B cell (primary cell): ENCODE measurements around the gene CCNYL1. TPM values are rescaled to one million over a fixed set of nuclear protein-coding genes. Genes with fewer than 3 reads are reported as not detected.

Source experiments
- ATAC-seq: fragments of 200-7000 bp; cut with Tn5 transposase; one replicate; pipeline ENCODE4 v1.10.0; 2021; ENCODE audit warnings: low read depth, mild to moderate bottlenecking, moderate number of reproducible peaks, moderate library complexity
- CTCF ChIA-PET: fragments of 350-600 bp; sonication (Branson Sonifier 250); formaldehyde crosslinking; loops from one replicate; lab custom pipeline; 2021; ENCODE audit warnings: antibody characterized with exemption, inconsistent platforms; lab: Charles Lee
- POLR2A ChIA-PET: fragments of 350-600 bp; sonication (Branson Sonifier 250); formaldehyde crosslinking; loops from one replicate; lab custom pipeline; 2021; ENCODE audit warnings: antibody characterized with exemption; lab: Charles Lee
- DNase-seq: peaks from one replicate; pipeline ENCODE4 v3.0.0; 2013
- H2AFZ ChIP-seq: 2 replicates; pipeline ENCODE4 v1.6.1; 2012; ENCODE audit warnings: mild to moderate bottlenecking, low read depth, low read length; ENCODE audit not compliant: insufficient read depth, poor library complexity, severe bottlenecking
- H3K27ac ChIP-seq, 2 donors: 1 replicate in 1 of 2; 2 replicates in 1 of 2; pipeline ENCODE4 v1.5.1; 2012 to 2013; ENCODE audit warnings: low read length in 2 of 2, mild to moderate bottlenecking in 2 of 2, moderate library complexity in 1 of 2
- H3K27me3 ChIP-seq, 4 experiments: fragments of 200-600 bp in 1 of 4; sonication (generic) in 1 of 4; replicated peaks in 1 of 4; 1 replicate in 2 of 4; 2 replicates in 2 of 4; pipeline versions ENCODE4 v1.6.1 to v1.7.0; 2013 to 2016; ENCODE audit warnings: low read length in 3 of 4, mild to moderate bottlenecking in 2 of 4, mixed read lengths in 1 of 4, moderate library complexity in 1 of 4; ENCODE audit not compliant: insufficient read depth in 4 of 4, control insufficient read depth in 3 of 4; ENCODE audit errors: control extremely low read depth in 1 of 4
- H3K36me3 ChIP-seq, 2 experiments: replicated peaks in 1 of 2; 1 replicate in 1 of 2; 2 replicates in 1 of 2; pipeline versions ENCODE4 v1.6.1 to v1.7.1; 2013; ENCODE audit warnings: low read length in 1 of 2; ENCODE audit not compliant: insufficient read depth in 2 of 2, control insufficient read depth in 1 of 2; ENCODE audit errors: control extremely low read depth in 1 of 2, extremely low read depth in 1 of 2
- H3K4me1 ChIP-seq, 2 donors: fragments of 200-600 bp in 1 of 2; sonication (generic) in 1 of 2; 1 replicate in 1 of 2; 2 replicates in 1 of 2; pipeline versions ENCODE4 v1.5.1 to v1.6.1; 2013 to 2017; ENCODE audit warnings: low read length in 2 of 2; ENCODE audit not compliant: control insufficient read depth in 2 of 2, insufficient read depth in 2 of 2
- H3K4me2 ChIP-seq: replicated peaks from 2 replicates; pipeline ENCODE3; 2012; ENCODE audit warnings: mild to moderate bottlenecking, low read depth, low read length; ENCODE audit not compliant: poor library complexity, severe bottlenecking
- H3K4me3 ChIP-seq, 5 experiments: fragments of 200-600 bp in 1 of 5; sonication (generic) in 1 of 5; 1 replicate in 3 of 5; 2 replicates in 2 of 5; pipeline versions ENCODE4 v1.5.1 to v1.7.0; 2011 to 2016; ENCODE audit warnings: low read length in 4 of 5, mild to moderate bottlenecking in 4 of 5, low read depth in 2 of 5, control low read depth in 1 of 5, moderate library complexity in 1 of 5; ENCODE audit not compliant: insufficient read depth in 1 of 5; ENCODE audit errors: control extremely low read depth in 1 of 5, extremely low read depth in 1 of 5
- H3K79me2 ChIP-seq: fragments of 200-600 bp; sonication (generic); one replicate; pipeline ENCODE4 v1.6.0; 2016; ENCODE audit warnings: low read length; ENCODE audit not compliant: control insufficient read depth, insufficient read depth
- H3K9ac ChIP-seq: fragments of 200-600 bp; sonication (generic); 2 replicates; pipeline ENCODE4 v1.6.1; 2017; ENCODE audit warnings: mild to moderate bottlenecking, low read length, moderate library complexity
- H3K9me3 ChIP-seq, 3 donors: one replicate each; pipeline versions ENCODE4 v1.6.1 to v1.7.1; 2013; ENCODE audit warnings: low read length in 2 of 3; ENCODE audit not compliant: control insufficient read depth in 2 of 3, insufficient read depth in 1 of 3; ENCODE audit errors: control extremely low read depth in 1 of 3
- H4K20me1 ChIP-seq: 2 replicates; pipeline ENCODE4 v1.6.0; 2012; ENCODE audit warnings: mild to moderate bottlenecking, low read length; ENCODE audit not compliant: insufficient read depth, control insufficient read depth, poor library complexity, severe bottlenecking
- H3K27ac Mint-ChIP-seq: one replicate; pipeline ENCODE4 v1.8.0; 2021; ENCODE audit warnings: mixed read lengths
- H3K27me3 Mint-ChIP-seq: one replicate; pipeline ENCODE4 v1.8.0; 2021; ENCODE audit warnings: mixed read lengths
- H3K4me1 Mint-ChIP-seq: one replicate; pipeline ENCODE4 v1.8.0; 2021; ENCODE audit warnings: mixed read lengths
- H3K4me3 Mint-ChIP-seq: one replicate; pipeline ENCODE4 v1.8.0; 2021; ENCODE audit warnings: mixed read lengths
- H3K9me3 Mint-ChIP-seq: one replicate; pipeline ENCODE4 v1.8.0; 2022; ENCODE audit warnings: mixed read lengths; ENCODE audit not compliant: insufficient read depth
- CTCF ChIP-seq: fragments of 200-600 bp; IDR thresholded peaks from one replicate; pipeline ENCODE4 v1.8.0; 2022; ENCODE audit warnings: antibody characterized with exemption, mild to moderate bottlenecking
- EZH2 ChIP-seq: IDR thresholded peaks from 2 replicates; pipeline ENCODE4 v1.6.1; 2012; ENCODE audit warnings: borderline replicate concordance, low read depth, mild to moderate bottlenecking, moderate library complexity, low read length; ENCODE audit not compliant: insufficient read depth, poor library complexity, severe bottlenecking
- WGBS: methylation state at CpG from one replicate; pipeline ENCODE4 v1.1.5; 2013; ENCODE audit warnings: missing lambda C conversion rate; ENCODE audit not compliant: insufficient coverage; 5-methylcytosine and 5-hydroxymethylcytosine counted together
- intact Hi-C: fragments of 100-400 bp; cut with micrococcal nuclease; formaldehyde crosslinking; loops from one replicate; pipeline ENCODE4 v1.10.0; 2022
- polyA plus RNA-seq: library from polyadenylated mRNA; depleted of rRNA; stranded (reverse); fragments of >200 nt; gene quantifications from 2 replicates; pipeline ENCODE4 v1.2.3, GENCODE V29; 2012
- total RNA-seq, 2 donors: library from RNA; stranded (reverse); fragments of 120-200 nt in 1 of 2; gene quantifications; 1 replicate in 1 of 2; 2 replicates in 1 of 2; pipeline versions ENCODE4 v1.2.3 to v1.2.4, GENCODE V29; 2013 to 2022

The CCNYL1 gene
- total and polyA plus RNA-seq, 2 donors (not counting 1 experiment from before 2014, with no cell fraction given): 8.6 to 14.2 TPM

DNA sequence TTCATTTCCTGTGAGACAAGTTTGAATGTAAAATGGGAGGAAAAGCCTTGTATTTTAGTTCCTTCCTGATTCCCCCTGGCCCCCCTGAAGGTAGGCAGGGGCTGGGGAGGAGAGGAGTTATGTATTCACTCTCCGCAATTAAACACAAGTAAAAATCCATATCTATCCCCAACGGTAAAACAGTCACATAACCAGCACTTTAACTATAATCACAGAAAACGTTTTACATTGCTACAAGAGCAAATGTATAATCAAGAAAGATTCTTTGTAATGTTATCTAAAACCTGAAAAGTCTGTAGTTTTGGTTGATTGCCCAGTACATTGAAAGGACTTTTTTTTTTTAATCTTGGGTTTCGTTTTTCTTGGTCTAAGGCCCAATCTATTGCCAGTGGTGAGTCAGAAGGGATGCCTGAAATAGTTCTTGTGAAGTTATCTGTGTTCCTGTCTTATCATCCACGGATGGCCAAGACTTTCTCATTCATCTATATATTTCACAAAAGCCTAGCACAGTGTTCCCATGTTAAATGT lies 34.5 kb upstream of the CCNYL1 start:
- Histone ChIP-seq H3K27me3 (peaks cover 0 to 2% (median 0%) of the 10 kb centered on the region in 4 experiments), H4K20me1 (no peaks in the 10 kb centered on the region), H3K79me2 (peaks cover 2% of the 10 kb centered on the region), H2AFZ (peak overlapping the region; percentile 27), H3K9me3 (peaks cover 0 to 5% (median 0%) of the 10 kb centered on the region in 3 donors), H3K9ac (no peak overlapping the region), H3K4me3 (no peak overlapping the region), H3K4me1 (peaks cover 4 to 5% of the 10 kb centered on the region in 2 donors), H3K27ac (peak overlapping the region in 1 of 2 donors; percentile 55), H3K4me2 (no peak overlapping the region), H3K36me3 (no peaks in the 10 kb centered on the region)
- no peak for DNase-seq
- Mint-ChIP-seq H3K9me3 (no peaks in the 10 kb centered on the region), H3K27ac (no peak overlapping the region), H3K4me3 (no peak overlapping the region), H3K27me3 (no peaks in the 10 kb centered on the region), H3K4me1 (peaks cover 4% of the 10 kb centered on the region)
- no CpG with 5 or more reads among the region's 5 CpGs for WGBS
- intact Hi-C loops: no loop called here
- ChIA-PET CTCF (interaction anchor here (0.6 to 1.0 kb wide), 2 partner anchors 10 to 297 kb away, joined by 3 read pairs; no protein-coding TSS in a partner anchor), POLR2A (no interaction called here)
- TF ChIP-seq CTCF: no peak
- TF ChIP-seq EZH2: no peak
- ATAC-seq: no peak

DNA sequence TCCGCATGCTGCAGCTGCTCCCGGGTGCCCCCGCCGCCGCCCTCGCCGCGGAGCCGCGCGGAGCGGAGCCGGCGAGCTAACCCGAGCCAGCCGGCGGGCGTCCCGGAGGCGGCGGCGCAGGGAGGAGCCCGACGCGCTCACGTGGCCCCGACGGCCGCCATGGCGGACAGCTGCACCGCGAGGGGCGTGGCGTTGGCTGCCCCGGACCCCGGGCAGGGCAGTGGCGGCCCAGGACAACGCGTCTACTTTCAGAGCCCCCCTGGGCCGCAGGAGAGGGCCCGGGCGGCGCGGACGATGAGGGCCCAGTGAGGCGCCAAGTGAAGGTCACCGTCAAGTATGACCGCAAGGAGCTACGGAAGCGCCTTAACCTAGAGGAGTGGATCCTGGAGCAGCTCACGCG lies 30.0 kb upstream of the CCNYL1 start:
- Histone ChIP-seq H3K4me3 (no peak overlapping the region), H4K20me1 (no peaks in the 10 kb centered on the region), H3K9ac (no peak overlapping the region), H3K27ac (no peak overlapping the region), H3K4me1 (peaks cover 4 to 5% of the 10 kb centered on the region in 2 donors), H2AFZ (no peak overlapping the region), H3K4me2 (peak overlapping the region; percentile 30), H3K9me3 (peaks cover 0 to 6% (median 0%) of the 10 kb centered on the region in 3 donors), H3K27me3 (peaks cover 0 to 2% (median 0%) of the 10 kb centered on the region in 4 experiments), H3K79me2 (no peaks in the 10 kb centered on the region), H3K36me3 (no peaks in the 10 kb centered on the region)
- Mint-ChIP-seq H3K4me3 (no peak overlapping the region), H3K4me1 (peaks cover 4% of the 10 kb centered on the region), H3K27me3 (no peaks in the 10 kb centered on the region), H3K9me3 (no peaks in the 10 kb centered on the region), H3K27ac (no peak overlapping the region)
- intact Hi-C loops: no loop called here
- ChIA-PET POLR2A (no interaction called here), CTCF (interaction anchor here (1.0 kb wide), 1 partner anchor 16 kb away, joined by 3 read pairs; no protein-coding TSS in a partner anchor)
- DNase-seq (no peak), ATAC-seq (no peak)
- 38% methylated on average over 52 of the region's 52 CpGs for WGBS
- TF ChIP-seq EZH2 (no peak), CTCF (no peak)
